ENCODE data around the gene TRABD2B. TPM values are rescaled to one million over a fixed set of nuclear protein-coding genes. Genes with fewer than 3 reads are reported as not detected.
A peak's percentile ranks its signal among the peaks of the same experiment; 100 is the strongest.

The TRABD2B gene
- polyA plus RNA-seq, 1 of the 3 experiments (the other 2 are of a cell fraction): 0.03 TPM

DNA sequence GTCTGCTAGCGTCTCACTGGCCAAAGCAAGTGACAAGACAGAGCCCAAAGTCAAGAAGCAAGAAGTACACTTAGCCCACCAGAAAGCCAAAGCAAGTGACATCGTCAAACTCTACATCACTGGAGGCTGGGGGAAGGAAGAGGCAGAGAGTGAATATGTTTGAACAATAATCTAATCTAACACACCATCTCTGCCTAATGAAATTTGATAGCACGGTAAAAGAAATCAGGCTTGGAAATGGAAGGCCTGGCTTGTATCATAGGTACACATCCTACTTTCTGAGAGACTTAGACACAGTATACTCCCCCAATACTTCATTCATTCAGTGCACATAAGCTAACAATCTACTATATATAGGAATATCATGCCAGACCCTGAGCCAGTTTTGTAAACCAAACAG is 26.3 kb downstream of the TRABD2B start:
- H2AFZ ChIP-seq (ENCODE audit: low read depth): no peak overlapping the region
- no peak overlapping the region for H3K9ac ChIP-seq
- H3F3A ChIP-seq (replicated peaks; ENCODE audit: insufficient read depth): no peaks in the 10 kb centered on the region
- no peak overlapping the region for H3K4me3 ChIP-seq (ENCODE audit: low read depth in 2 of 2, low read length in 1 of 2)
- no peak overlapping the region for H3K4me2 ChIP-seq
- H3K79me2 ChIP-seq (ENCODE audit: insufficient read depth): no peaks in the 10 kb centered on the region
- H3K4me1 ChIP-seq (ENCODE audit: control insufficient read depth in 1 of 2, insufficient read depth in 2 of 2, low read depth in 1 of 2, low read length in 1 of 2): peaks cover 0 to 8% of the 10 kb centered on the region in 2 experiments; a peak in 1 of 4 replicates
- ChIA-PET POLR2A (no interaction called here), CTCF (interaction anchor here (0.9 to 2.4 kb wide), 6 partner anchors 9 to 215 kb away, joined by 3 to 8 read pairs (median 6); partner anchors contain the start of gene TRABD2B)
- WGBS (ENCODE audit: low lambda C conversion rate): 28% methylated on average over 3 of the region's 3 CpGs
- H3K9me3 ChIP-seq: no peaks in the 10 kb centered on the region
- H3K9me2 ChIP-seq: no peaks in the 10 kb centered on the region
- DNase-seq: peak; percentile 44
- no peaks in the 10 kb centered on the region for H4K20me1 ChIP-seq (ENCODE audit: insufficient read depth)
- H3K27me3 ChIP-seq (ENCODE audit: insufficient read depth): no peaks in the 10 kb centered on the region
- H3K27ac ChIP-seq (ENCODE audit: low read depth in 2 of 2, low read length in 1 of 2): no peak overlapping the region
- no peaks in the 10 kb centered on the region for H3K36me3 ChIP-seq (replicated peaks in 1 of 2; ENCODE audit: control insufficient read depth in 1 of 2, insufficient read depth in 2 of 2, low read length in 1 of 2)
- TF ChIP-seq USF1 (IDR thresholded peaks at IDR 0.05; ENCODE audit: borderline replicate concordance, low read depth) (no peak), FOXM1 (IDR thresholded peaks at IDR 0.05; ENCODE audit: low read depth) (no peak), MXI1 (IDR thresholded peaks at IDR 0.05; ENCODE audit: low read depth, low read length) (no peak), EP300 (IDR thresholded peaks at IDR 0.05; ENCODE audit: borderline replicate concordance in 1 of 2, low read depth in 1 of 2, low read length in 1 of 2) (peak in 1 of 2 experiments; percentile 68; a peak in 1 of 4 replicates), GATA2 (CRISPR knock-in tag; IDR thresholded peaks at IDR 0.05) (peak; percentile 88), FOSL2 (IDR thresholded peaks at IDR 0.05; ENCODE audit: borderline replicate concordance, low read depth) (no peak), POLR2AphosphoS5 (IDR thresholded peaks at IDR 0.05; ENCODE audit: low read depth, low read length) (no peak), RAD21 (IDR thresholded peaks at IDR 0.05; ENCODE audit: low read length) (no peak), NFIC (IDR thresholded peaks at IDR 0.05; ENCODE audit: borderline replicate concordance) (no peak), NRF1 (IDR thresholded peaks at IDR 0.05; ENCODE audit: low read depth, low read length) (no peak), MEF2A (IDR thresholded peaks at IDR 0.05; ENCODE audit: borderline replicate concordance, low read depth) (no peak), SMC3 (IDR thresholded peaks at IDR 0.05; ENCODE audit: low read depth, low read length) (no peak), TCF12 (IDR thresholded peaks at IDR 0.05) (no peak), RXRA (IDR thresholded peaks at IDR 0.05; ENCODE audit: borderline replicate concordance, low read depth) (no peak), PBX3 (IDR thresholded peaks at IDR 0.05) (no peak), GABPA (IDR thresholded peaks at IDR 0.05; ENCODE audit: low read depth) (no peak), IRF3 (IDR thresholded peaks at IDR 0.05; ENCODE audit: low read depth, low read length) (no peak), RFX5 (IDR thresholded peaks at IDR 0.05; ENCODE audit: low read length) (no peak), MAX (IDR thresholded peaks at IDR 0.05; ENCODE audit: low read depth) (no peak), TEAD4 (IDR thresholded peaks at IDR 0.05; ENCODE audit: borderline replicate concordance, insufficient read depth) (no peak), YY1 (IDR thresholded peaks at IDR 0.05; ENCODE audit: low read depth) (no peak), FOXJ3 (CRISPR knock-in tag; IDR thresholded peaks at IDR 0.05) (peak; percentile 57; the same call in 1 of the 2 replicates), TAF1 (IDR thresholded peaks at IDR 0.05; ENCODE audit: borderline replicate concordance, low read depth, low read length) (no peak), SIN3A (IDR thresholded peaks at IDR 0.05; ENCODE audit: borderline replicate concordance, low read depth, low read length) (no peak), RCOR1 (IDR thresholded peaks at IDR 0.05; ENCODE audit: low read length) (peak; percentile 69; the same call in 1 of the 2 replicates), ELF1 (IDR thresholded peaks at IDR 0.05) (no peak), JUND (IDR thresholded peaks at IDR 0.05) (no peak), EZH2phosphoT487 (IDR thresholded peaks at IDR 0.05; ENCODE audit: borderline replicate concordance, low read depth) (no peak)
- TF ChIP-seq, protein P1, sequence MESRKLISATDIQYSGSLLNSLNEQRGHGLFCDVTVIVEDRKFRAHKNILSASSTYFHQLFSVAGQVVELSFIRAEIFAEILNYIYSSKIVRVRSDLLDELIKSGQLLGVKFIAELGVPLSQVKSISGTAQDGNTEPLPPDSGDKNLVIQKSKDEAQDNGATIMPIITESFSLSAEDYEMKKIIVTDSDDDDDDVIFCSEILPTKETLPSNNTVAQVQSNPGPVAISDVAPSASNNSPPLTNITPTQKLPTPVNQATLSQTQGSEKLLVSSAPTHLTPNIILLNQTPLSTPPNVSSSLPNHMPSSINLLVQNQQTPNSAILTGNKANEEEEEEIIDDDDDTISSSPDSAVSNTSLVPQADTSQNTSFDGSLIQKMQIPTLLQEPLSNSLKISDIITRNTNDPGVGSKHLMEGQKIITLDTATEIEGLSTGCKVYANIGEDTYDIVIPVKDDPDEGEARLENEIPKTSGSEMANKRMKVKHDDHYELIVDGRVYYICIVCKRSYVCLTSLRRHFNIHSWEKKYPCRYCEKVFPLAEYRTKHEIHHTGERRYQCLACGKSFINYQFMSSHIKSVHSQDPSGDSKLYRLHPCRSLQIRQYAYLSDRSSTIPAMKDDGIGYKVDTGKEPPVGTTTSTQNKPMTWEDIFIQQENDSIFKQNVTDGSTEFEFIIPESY (IDR thresholded peaks at IDR 0.05; ENCODE audit: borderline replicate concordance, low read depth): no peak
- TF ChIP-seq, protein P2, sequence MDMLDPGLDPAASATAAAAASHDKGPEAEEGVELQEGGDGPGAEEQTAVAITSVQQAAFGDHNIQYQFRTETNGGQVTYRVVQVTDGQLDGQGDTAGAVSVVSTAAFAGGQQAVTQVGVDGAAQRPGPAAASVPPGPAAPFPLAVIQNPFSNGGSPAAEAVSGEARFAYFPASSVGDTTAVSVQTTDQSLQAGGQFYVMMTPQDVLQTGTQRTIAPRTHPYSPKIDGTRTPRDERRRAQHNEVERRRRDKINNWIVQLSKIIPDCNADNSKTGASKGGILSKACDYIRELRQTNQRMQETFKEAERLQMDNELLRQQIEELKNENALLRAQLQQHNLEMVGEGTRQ (IDR thresholded peaks at IDR 0.05; ENCODE audit: borderline replicate concordance, low read depth, low read length): no peak

Data from SK-N-SH (cell line).